Activated T-cell treated with anti-CD3 and anti-CD28 coated beads for 48 hours (primary cell): Measurements from ENCODE around the gene CCDC102B.
"Not testable (repeated sequence)": the region's sequence is repeated elsewhere in the genome, so short reads cannot be mapped to it uniquely, and the experiment has no call there.

ENCODE experiments used
- DNase-seq: peaks from one replicate; pipeline ENCODE4 v3.0.0-alpha.2; 2020; ENCODE audit warnings: low read depth

The CCDC102B gene

GRCh38 chr18:68830256-68831045, 32.6 kb downstream of the CCDC102B start:
- DNase-seq, result no peak

GRCh38 chr18:68833756-68834155, 35.9 kb downstream of the CCDC102B start:
- DNase-seq, result no peak

- no peak for DNase-seq
Observed at GRCh38 chr18:68837665-68838451, 40.0 kb downstream of the CCDC102B start.

GRCh38 chr18:68839701-68840100, 41.8 kb downstream of the CCDC102B start:
- no peak for DNase-seq

- DNase-seq, result no peak
Observed at GRCh38 chr18:68840554-68841263, 42.8 kb downstream of the CCDC102B start.

DNA sequence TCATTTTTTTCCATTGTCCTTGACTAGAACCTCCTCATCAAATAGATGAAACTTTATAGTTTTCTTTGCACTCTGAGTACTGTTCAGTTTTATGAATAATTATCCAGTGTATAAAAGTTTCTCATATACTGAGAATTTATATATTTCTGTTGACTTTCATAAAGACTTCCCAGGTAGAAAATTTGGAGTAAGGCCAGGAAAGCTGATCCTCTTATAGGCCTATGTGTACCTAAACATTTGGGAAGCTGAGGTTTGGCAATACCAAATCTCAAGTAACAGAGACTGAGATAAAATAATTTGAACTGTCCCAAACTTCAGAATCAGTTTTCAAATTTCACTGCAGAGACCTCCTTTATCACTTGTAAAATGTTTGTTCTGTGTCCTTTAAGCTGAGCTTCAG, 43.4 kb downstream of the CCDC102B start:
- DNase-seq, result no peak

- no peak for DNase-seq
Observed at GRCh38 chr18:68842951-68843350, 45.1 kb downstream of the CCDC102B start.

DNA sequence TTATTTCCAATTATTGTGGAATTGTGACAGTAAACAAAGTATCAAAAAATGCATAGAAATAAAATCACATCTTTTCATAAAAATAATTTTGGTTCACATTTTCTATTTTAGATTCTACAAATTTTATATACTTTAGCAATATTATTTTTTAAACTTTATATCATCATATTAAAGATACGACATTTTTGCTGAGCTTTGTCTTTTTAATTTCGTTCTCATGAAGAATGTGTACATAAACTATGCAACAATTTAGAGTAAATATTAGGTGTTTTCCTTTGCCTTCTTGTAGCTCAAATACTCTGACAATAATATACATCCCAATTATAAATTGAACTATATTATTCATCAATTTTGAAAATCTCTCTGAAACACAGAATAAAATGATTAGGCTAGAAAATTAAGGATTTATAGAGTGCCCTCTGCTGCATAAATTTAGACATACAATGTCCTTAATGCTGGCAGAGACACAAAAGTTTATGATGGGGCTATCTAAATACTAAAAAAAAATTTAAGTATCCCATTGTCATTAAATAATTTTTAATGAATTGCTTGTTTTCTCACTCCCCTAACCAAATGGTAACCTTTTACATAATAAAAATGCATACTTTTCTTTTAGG, 45.7 kb downstream of the CCDC102B start:
- DNase-seq, result no peak

GRCh38 chr18:68847219-68847837, 49.4 kb downstream of the CCDC102B start:
- DNase-seq, result no peak

GRCh38 chr18:68848242-68848641, 50.4 kb downstream of the CCDC102B start:
- DNase-seq, result no peak

DNA sequence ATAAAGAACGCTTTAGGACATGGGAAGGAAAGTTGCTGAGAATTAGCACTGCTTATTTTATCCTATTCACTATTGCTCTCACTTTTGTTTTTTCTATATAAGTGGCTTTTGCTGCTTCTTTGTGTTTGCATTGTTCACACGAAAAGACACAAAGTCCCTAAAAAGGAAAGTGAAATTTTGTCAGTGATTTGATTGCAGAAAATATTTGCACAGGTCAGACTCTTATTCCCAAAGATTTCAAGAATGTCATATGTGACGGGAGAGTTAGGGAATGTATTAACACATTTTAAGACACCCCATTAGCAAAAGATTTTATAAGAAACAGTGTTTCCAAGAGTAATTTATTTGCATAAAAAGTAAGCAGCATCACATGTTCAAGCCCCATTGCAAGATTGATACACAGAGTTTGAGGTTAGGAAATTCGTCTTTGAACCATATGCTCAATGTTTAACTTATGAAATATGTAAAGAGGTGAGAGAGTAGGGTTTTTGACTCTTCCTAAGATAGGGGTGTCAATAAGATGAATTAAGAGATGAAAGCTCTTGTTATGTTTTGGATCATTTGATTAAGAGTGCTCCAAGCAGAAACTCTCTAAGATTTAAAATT, 57.0 kb downstream of the CCDC102B start:
- DNase-seq, result no peak

DNA sequence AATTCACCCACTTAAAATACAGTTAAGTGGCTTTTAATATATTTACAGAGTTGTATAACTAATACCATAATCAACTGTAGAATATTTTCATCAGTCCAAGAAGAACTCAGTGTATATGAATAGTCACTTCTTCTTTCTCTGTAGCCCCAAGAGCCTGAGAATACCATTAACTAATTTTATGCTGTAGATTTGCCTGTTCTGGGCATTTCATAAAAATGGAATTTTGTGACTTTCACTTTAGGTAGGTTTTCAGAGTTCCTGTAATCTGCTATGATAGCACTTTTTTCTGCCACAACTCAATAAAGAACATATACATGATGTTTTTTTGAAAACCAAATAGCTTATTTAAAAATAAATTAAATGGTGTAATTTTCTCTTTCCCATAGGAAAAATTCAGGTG, 57.6 kb downstream of the CCDC102B start:
- no peak for DNase-seq

GRCh38 chr18:68861365-68861764, 63.5 kb downstream of the CCDC102B start:
- DNase-seq, result no peak

DNA sequence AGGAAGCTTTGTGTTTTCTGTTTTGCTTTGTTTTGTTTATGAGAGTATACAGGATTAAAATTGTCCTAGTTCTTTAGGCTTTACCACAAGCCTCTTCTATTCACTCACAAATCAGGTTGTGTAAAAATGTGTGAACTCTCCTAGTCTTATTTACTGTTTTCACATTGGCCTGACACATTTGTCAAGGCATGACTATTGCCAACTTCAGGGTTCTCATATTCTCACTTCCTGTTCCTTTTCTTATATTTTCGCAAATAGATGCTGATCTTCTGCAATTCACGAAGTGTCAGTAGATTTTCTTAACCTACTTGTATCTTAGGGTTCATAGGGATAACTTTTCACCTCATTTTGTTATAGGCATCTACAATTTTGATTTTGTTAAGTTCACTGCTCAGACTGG, 67.1 kb downstream of the CCDC102B start:
- DNase-seq, result no peak

- DNase-seq, result no peak
Observed at GRCh38 chr18:68865503-68865902, 67.6 kb downstream of the CCDC102B start.

DNA sequence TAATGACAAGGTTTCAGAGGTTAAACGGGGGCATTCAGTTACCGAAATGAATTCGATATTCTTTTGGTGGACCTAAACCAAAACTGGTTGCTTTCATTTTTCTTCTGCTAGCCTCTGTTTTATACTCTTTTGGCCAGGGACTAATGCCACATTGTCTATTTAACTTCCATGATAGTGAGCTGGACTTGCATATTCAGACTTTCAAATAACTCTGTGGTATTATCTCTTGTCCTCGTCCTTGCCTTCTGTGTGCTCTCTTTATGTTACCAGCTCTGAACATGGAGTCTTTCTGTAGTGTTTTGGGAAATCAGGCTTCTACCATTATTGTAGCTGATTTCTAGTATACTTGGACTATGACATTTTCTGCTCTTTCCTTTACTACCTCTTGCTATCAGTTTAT, 75.1 kb downstream of the CCDC102B start:
- DNase-seq, result no peak

- DNase-seq, result no peak
Observed at GRCh38 chr18:68874361-68874760, 76.5 kb downstream of the CCDC102B start.

DNA sequence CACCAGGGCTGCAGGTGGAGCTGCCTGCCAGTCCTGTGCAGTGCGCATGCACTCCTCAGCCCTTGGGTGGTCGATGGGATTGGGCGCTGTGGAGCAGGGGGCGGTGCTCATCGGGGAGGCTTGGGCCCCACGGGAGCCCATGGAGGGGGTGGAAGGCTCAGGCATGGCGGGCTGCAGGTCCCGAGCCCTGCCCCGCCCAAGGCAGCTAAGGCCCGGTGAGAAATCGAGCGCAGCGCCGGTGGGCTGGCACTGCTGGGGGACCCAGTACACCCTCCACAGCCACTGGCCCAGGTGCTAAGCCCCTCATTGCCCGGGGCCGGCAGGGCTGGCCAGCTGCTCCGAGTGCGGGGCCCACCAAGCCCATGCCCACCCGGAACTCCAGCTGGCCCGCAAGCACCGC, 82.1 kb downstream of the CCDC102B start:
- not testable (repeated sequence) for DNase-seq

DNA sequence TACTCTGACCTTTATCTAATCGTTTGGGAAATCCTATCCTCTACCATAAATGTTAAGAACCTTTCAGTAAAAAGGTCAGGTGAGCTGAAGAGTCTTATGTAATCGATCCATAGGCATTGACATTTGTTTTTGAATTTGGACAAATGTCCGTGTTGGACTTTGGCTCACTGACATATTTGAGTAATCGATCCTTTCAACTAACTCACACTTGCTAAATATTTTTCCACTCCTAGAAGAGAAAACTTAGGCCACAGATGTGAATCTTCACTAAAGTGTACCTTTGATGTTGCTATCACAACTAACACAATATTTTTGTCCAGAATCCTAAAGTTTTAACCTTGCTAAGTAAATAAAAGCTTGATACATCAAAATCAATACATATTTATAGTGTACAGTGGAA, 89.5 kb downstream of the CCDC102B start:
- DNase-seq, result no peak

DNA sequence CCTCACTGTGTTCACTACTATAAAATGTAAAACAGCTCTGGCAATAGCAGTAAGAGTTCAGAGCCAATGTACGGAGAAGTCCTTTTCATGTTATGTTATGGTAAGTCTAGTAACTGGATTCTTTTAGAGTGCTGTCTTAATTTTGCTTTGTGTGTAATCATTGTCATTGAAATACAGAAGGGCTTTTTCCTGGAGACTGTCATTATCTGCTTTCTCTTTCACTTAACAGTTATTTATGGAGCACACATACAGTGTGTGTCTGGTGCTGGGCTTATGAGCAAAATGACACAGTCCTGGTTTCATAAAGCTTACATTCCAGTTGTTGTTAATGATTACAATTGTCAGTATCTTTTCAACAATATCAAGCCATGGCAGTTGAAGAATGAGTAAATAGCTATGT, 95.5 kb downstream of the CCDC102B start:
- DNase-seq, result no peak

DNA sequence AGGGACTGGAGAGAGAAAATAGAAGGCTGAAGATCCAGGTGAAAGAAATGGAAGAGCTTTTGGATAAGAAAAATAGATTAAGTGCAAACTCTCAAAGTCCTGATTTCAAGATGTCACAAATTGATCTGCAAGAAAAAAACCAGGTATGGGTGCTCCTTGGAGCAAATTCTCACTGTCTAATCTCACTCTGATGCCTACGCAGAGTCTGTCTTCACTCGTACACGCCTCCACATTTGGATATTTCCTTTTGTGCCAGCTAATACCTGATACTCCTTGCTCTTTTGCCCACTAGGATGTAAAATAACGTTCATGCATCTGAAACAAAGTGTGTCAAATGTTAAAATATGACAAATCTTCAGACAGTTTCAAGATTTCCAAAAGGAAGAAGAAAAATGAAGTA, 99.4 kb downstream of the CCDC102B start:
- DNase-seq, result no peak

DNA sequence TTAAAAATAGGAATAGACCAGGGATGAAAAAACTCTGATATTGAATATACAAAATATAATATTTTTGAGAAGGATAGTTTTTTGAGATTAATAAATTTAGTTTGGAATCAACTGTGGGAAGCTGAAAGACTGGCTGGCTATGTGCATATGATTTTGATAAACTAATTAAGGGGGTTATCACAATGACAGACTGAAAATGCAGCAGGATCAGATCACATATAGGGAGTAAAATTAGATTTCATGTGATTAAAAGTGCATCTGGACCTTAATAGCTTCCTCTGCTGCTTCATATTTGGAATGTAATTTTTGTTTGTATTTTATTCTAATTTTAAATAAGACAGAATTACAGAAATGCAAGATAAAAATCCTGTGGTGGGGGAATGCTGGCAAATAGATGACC, 111.7 kb downstream of the CCDC102B start:
- no peak for DNase-seq
